ENCODE data around the gene WSCD2.

The WSCD2 gene

DNA sequence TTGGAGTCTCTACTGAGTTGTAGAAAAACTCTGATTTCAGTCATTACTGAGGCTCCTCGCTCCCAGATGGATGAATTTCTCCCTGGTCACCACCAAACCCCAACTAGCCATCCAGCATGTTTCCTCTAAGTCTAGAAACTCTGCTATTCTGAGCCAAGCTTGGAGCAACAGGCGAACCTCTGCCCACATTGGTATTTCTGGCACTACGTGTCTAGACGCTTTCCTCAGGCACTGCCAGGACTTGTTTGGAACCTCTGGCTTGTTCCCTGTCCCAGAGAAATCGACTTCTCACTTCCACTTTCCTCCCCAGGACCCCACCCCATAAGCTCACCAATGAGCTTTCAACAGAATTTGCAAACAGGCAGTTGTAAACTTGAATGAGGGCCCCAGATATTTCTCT, 27.6 kb downstream of the WSCD2 start:
- DNase-seq (ENCODE audit: low read depth in 1 of 2, low spot score in 1 of 2) = no peak

DNA sequence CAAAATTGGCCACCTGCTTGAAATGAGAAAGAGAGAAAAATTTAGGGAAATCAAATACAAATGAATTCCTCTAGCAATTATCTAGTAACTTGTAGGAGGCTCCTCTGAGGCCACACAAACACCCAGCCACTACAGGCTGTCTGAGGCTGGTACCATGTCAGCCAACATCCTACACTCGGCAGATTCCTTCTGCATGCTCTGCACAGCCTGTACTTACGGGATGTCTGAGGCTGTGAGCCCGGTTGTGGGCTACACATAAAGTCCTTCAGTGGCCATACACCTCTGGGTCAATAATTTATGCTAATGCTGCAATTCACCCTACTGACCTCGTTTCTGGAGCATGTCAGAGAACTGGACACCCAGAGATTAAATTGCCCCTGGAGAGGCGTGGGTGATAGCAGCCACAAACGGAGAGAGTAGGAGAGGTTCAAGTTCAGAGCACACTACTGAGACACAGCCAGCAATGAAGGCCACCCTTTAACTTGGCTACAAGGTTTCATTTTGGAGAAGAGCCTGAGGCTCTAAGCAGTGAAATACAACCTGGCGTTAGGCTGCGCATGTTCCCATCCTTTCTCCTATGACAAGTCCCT, 28.9 kb downstream of the WSCD2 start:
- no peak for DNase-seq (ENCODE audit: low read depth in 1 of 2, low spot score in 1 of 2)

DNA sequence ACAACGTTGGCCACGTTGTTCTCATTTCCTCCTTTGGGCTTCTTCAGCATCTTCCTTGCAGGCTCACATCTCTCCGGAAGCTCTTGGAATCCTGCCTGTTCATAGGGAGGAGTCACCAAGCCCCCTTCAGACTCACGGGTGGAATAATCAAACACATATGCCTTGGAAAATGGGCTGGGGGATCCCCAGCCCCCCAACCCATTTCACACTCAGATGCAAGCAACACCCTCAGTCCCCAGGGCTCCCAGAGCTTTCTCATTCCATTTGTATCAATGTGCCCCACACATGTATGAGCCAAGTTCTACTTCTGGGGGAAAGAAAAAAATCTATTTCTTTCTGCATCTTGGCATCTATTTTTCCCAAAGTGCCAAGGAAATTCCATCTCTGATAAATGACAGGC, 33.1 kb downstream of the WSCD2 start:
- DNase-seq (ENCODE audit: low read depth in 1 of 2, low spot score in 1 of 2) = no peak

GRCh38 chr12:108166505-108166904, 37.4 kb downstream of the WSCD2 start:
- no peak for DNase-seq (ENCODE audit: low read depth in 1 of 2, low spot score in 1 of 2)

GRCh38 chr12:108167974-108168373, 38.9 kb downstream of the WSCD2 start:
- DNase-seq (ENCODE audit: low read depth in 1 of 2, low spot score in 1 of 2) = no peak

DNA sequence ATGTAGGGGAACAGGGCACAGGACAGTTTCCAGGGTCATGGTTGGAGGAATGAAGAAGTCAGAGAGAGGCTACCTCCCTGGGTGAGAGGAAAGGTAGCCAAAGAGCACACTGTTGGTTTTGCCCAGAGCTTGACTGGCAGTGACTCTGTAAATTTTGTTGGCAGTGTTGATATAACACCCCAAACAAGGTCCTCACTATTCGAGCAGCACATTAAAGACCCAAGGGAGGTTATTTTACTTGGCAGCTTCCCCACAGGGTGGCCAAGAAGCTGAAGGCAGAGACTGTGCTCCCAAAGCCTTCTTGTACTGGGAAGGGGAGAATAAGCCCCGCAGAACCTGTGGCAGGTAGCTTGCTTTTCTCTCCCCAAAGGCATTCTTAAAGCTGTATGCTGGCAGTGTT, 40.6 kb downstream of the WSCD2 start:
- DNase-seq (ENCODE audit: low read depth in 1 of 2, low spot score in 1 of 2) = no peak

DNA sequence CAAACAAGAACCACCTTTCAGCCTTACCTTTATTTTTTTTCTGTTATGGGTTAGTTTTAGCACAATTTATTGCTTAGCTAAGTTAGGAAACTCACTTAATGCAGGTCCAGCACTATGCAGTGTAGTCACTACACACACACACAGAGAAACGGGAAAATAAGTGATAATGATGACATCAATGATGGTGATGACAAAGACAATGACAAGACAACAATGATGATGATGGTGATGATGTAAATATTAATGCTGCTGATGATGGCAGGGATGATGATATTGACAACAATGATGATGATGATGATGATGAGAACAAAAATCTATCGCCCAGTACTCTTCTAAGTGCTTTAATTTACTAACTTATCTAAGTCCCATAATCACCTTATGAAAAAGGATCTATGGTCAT, 41.1 kb downstream of the WSCD2 start:
- DNase-seq (ENCODE audit: low read depth in 1 of 2, low spot score in 1 of 2) = no peak

GRCh38 chr12:108172033-108172432, 42.9 kb downstream of the WSCD2 start:
- DNase-seq (ENCODE audit: low read depth in 1 of 2, low spot score in 1 of 2) = no peak

- no peak for DNase-seq (ENCODE audit: low read depth in 1 of 2, low spot score in 1 of 2)
Observed at GRCh38 chr12:108173160-108173559, 44.1 kb downstream of the WSCD2 start.

GRCh38 chr12:108173892-108174291, 44.8 kb downstream of the WSCD2 start:
- no peak for DNase-seq (ENCODE audit: low read depth in 1 of 2, low spot score in 1 of 2)

DNA sequence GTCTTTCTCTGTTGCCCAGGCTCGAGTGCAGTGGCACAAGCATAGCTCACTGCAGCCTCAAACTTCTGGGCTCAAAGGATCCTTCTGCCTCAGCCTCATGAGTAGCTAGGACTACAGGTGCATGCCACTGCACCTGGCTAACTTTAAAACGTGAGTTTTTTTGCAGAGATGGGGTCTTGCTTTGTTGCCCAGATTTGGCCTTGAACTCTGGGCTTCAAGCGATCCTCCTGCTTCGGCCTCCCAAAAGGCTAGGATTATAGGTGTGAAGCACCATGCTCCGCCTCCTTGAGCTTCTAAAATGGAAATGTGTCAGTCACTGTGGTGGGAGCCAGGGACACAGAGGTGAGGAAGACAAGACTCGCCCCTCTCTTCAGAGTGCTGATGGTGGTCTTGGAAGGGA, 45.6 kb downstream of the WSCD2 start:
- DNase-seq (ENCODE audit: low read depth in 1 of 2, low spot score in 1 of 2) = no peak

DNA sequence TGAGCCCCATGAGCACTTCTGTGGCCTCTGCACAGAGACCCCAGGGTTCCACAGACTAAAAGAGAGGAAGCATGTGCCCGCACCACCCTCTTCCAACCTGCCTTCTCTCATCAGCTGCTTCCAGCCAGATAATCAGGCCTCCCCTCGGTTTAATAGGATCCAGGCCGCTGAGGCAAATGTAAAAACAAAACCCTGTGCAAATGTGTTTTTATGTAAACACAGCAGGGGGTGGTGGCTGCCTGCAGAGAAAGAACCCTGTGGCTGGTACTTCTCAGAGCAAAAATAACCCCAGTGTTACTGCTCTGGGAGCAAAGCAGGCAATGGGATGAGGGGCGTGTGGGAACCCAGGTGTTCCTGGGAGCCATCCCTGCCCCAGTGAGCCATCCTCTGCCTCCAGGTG, 46.2 kb downstream of the WSCD2 start:
- DNase-seq (ENCODE audit: low read depth in 1 of 2, low spot score in 1 of 2) = no peak

DNA sequence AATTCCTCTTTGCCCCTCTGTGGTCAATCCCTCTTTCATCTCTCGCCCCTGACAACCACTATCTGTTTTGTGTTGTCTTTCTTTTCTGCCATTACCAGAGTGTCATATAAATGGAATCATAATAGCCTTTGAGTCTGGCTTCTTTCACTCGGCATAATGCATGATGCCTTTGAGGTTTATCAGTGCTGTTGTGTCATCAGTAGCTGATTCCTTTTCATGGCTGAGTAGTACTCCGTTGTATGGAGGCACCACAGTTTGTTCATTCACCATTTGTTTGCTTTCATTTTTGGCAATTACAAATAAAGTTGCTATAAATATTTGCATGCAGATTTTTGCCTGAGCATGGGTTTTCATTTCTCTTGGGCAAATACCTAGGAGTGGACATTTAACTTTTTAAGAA, 47.2 kb downstream of the WSCD2 start:
- DNase-seq (ENCODE audit: low read depth in 1 of 2, low spot score in 1 of 2) = no peak

GRCh38 chr12:108177131-108177530, 48.0 kb downstream of the WSCD2 start:
- DNase-seq (ENCODE audit: low read depth in 1 of 2, low spot score in 1 of 2) = no peak

GRCh38 chr12:108179305-108179704, 50.2 kb downstream of the WSCD2 start:
- no peak for DNase-seq (ENCODE audit: low read depth in 1 of 2, low spot score in 1 of 2)

- no peak for DNase-seq (ENCODE audit: low read depth in 1 of 2, low spot score in 1 of 2)
Observed at GRCh38 chr12:108180255-108181094, 51.4 kb downstream of the WSCD2 start.

DNA sequence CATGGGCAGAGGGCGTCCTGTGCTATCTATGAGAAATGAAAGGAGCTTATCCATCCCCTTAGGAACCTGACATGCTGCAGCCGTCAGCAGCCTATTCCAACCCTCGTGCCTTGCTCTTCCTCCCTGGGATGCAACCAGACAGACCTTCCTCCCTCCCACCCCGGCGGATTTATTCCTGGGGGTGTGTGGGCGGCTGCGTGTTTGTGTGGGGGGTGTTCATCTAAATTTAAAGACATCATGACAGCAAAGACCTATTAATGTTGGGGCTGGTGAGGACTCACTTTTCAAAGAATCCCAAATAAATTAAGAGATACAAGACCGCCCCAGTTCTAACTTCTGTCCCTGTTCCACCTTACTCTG, 52.0 kb downstream of the WSCD2 start:
- no peak for DNase-seq (ENCODE audit: low read depth in 1 of 2, low spot score in 1 of 2)

DNA sequence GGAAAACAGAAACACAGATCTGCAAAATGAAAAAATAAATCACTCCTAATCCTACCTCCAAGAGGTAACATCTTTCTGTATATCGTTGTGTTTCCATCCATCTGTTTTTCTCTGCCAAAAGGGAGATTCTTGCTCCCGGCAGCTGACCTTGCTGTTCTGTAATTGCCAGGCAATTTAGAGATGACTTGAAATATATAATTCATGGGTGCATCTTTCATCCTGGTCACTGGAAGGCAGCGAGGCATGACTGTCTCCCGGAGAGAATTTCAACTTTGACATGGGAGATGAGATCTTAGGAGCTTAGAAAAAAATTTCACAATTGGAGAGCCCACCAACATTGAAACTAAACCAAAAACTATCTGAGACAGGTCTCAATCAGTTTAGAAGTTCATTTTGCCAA, 53.0 kb downstream of the WSCD2 start:
- no peak for DNase-seq (ENCODE audit: low read depth in 1 of 2, low spot score in 1 of 2)

- DNase-seq (ENCODE audit: low read depth in 1 of 2, low spot score in 1 of 2) = no peak
Observed at GRCh38 chr12:108185002-108185401, 55.9 kb downstream of the WSCD2 start.

DNA sequence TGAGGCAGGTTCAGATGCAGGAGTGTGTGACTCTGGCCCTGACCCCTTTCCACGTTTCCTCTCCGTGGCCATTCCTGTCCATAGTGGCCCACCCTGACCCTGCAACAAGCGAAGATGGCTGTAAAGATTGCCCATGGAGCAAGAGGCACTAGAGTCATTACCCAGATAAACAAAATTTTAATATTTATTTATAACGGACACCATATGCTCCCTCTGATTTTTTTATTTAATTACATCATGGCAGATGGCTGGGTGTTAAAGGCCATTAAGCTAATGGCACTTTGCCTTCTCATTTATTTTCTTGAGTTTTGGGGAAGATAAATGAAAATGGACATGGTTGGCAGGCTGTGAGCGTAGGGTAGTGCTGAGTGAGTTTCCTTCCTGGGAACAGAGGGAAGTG, 58.7 kb downstream of the WSCD2 start:
- no peak for DNase-seq (ENCODE audit: low read depth in 1 of 2, low spot score in 1 of 2)

GRCh38 chr12:108190529-108190928, 61.4 kb downstream of the WSCD2 start:
- no peak for DNase-seq (ENCODE audit: low read depth in 1 of 2, low spot score in 1 of 2)

DNA sequence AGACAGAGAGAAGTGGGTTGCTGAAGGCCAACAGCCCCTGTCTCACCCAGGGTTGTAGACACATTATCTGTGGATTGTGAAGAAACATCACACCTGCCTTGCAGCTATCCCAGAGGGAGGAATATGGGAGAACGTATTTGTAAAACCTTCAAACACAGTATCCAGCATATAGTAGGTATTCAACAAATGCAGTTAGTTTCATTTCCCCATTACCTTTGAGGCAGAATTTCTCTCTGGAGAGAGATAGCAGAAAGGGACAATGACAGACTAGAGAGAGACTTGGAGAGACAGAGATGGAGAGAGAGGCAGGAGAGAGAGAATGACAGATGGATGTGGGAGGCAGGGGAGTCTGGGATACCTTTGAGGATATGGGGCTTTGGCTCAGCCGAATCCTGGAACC, 62.0 kb downstream of the WSCD2 start:
- no peak for DNase-seq (ENCODE audit: low read depth in 1 of 2, low spot score in 1 of 2)

- DNase-seq (ENCODE audit: low read depth in 1 of 2, low spot score in 1 of 2) = no peak
Observed at GRCh38 chr12:108191938-108192337, 62.9 kb downstream of the WSCD2 start.

All from activated T-helper 1 cell treated with anti-CD3 and anti-CD28 coated beads, Interleukin-2, amount 50 U/mL, for 16 hours (primary cell).